Right renal pelvis (tissue), 4 donors: ENCODE measurements around the gene PHACTR1. TPM values are rescaled to one million over a fixed set of nuclear protein-coding genes. Genes with fewer than 3 reads are reported as not detected.

Source experiments
- DNase-seq, 4 donors: peaks; one replicate each; pipeline ENCODE4 v3.0.0-alpha.2; 2013; ENCODE audit warnings: low read depth in 4 of 4, low spot score in 3 of 4, missing footprints in 1 of 4
- polyA plus RNA-seq, 4 donors: library from polyadenylated mRNA; unstranded; fragments of 120-200 nt; gene quantifications; one replicate each; pipeline ENCODE4 v1.2.1, GENCODE V29; 2013; ENCODE audit not compliant: insufficient read length in 4 of 4

The PHACTR1 gene
- polyA plus RNA-seq, 4 donors: 9.9 to 16.4 (median 13.6) TPM

DNA sequence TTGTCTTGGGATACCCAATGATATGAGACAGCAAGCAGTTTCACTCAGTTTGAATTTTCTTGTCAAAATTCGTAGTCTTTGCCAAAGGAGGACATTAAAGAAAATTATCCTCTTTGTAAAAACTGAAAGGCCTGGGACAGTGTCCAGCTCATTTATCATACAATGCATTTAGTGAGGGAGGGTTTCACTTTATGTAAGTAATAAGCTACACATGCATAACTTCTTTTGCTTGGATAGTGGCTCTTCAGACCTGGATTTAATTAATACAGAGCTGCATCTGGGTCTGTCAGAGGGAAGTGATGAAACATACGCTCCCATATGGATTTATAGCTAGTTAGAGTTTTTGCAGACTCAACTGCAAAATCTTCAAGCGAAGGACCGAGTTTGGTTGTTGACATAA is 175.6 kb downstream of the PHACTR1 start:
- peak in 2 of 4 donors; percentile 14 to 28 for DNase-seq

DNA sequence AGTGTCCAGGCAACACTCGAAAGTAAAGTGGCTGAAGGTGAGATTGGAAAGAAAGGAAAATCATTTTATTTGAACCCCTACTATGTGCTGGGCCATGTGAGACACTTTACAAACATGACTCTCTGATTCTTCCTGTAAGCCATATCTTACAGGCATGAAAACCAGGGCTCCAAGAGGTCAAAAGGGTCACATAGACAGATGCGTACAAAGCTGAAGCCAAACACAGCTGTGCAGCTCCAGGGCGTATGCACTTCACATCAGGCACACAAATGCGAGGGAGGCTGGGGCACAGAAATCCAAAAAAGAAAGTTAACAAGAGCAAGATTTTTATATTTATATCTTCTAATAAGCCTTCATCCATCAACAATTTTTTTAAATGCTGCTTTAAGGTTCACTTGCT is 176.5 kb downstream of the PHACTR1 start:
- DNase-seq: no peak

DNA sequence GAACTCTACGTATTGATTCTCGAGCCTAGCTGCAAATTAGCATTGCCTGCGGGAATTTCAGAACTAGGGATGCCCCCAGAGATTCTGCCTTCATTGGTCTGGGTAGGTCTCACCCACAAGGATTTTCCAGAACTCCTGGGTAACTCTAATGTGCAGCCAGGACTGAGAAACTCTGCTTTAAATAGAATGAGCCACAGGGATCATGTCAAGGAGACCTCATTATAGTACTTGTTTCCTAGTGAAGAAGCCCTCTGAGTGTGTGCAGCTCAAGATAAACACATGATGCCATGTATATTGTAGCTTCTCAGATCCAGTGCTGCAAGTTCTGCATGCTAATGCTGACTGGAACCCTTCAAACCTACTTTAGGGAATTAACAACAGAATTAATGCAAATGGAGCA is 179.2 kb downstream of the PHACTR1 start:
- no peak for DNase-seq

DNA sequence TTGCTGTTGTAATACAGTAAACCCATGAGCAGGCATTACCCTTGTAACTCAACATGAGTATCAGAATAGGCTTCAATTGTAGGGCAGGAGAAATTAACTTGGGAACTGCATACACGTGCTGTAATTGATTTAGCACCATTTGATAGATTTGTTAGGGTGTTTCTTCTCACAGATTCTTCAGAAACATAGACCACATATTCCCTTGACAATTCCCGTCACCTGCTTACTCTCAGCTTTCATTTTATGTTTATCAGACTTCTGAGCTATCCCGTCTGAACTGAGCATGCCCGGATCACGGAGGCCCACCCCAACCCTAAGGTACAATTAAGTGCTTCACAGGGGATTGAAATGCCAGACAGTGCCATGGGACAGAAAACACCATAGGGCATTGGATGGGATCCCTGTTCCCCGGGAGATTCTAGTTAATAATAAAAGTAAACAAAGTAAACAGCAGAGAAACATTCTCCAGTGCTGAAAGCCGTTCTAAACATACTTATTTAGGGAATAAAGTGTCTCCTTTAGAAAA is 179.7 kb downstream of the PHACTR1 start:
- DNase-seq: no peak

DNA sequence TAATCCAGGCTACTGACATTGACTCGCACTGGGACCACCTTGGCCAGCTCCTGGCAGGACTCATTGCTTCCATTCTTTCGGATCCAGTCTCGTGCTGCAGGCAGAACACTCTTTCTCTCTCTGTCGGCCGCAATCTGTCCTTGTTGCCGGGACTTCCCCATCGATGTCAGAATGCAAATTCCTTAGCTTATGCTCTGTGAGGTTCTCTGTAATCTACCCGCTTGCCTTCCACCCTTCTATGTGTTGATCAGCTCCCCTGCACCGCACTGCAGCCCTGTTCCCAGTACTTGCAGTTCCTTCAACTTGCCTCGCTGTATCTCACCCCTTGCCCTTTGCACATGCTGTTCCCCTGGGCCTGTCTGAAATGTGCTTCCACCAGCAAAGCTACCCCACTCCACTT is 182.0 kb downstream of the PHACTR1 start:
- no peak for DNase-seq

DNA sequence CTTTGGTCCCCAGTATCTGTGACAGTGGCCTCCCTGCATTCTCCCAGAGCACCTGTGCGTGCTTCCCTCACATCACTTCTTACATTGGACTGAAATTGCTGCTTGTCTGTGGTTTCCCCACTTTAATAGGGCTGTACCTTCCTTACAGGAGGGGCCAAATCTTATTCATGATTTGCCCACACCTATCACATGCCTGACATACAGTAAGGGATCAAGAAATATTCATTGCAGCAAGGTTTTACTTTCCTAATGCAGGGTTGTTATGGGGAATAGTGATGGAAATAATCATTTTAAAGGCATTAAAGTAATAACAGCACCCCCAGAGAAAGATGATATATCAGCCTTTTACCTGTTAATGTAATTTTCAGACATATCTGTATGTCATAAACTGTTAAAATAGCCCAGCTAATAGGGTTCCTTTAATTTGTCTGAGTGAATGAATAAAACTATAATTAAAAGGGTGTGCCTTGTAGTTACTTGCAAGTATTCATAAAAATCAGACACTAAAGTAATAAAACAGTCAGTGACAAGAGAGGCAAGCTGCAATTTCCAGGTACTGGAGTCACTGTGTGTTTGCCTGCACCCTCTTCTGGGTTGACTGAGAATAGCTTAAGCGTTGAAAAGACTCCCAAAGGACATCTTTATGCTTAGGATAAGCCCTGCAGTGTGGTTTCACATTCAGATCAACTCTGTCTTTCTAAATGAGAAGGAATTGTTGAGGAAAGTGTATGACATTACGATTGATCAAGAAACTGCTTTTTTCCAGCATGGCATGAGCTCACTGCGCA is 182.7 kb downstream of the PHACTR1 start:
- DNase-seq: no peak

DNA sequence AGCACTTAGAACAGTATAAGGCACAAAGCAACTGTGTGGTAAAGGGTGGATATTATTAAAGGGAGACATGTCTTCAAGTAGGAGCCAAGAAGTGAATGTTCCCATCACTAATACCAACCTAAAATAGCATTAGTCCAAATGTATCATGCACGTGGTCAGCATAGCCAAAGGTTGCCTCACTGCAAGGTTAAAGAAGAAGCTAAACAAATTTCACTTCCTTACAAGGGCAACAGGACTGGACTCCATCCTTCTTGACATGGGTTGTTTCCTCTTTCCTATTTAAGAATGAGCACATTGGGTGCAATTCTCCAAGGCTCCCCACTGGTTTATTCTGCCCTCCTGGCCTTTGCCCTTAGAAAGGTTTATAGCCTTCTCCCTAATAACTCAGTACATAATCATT is 186.7 kb downstream of the PHACTR1 start:
- no peak for DNase-seq

DNA sequence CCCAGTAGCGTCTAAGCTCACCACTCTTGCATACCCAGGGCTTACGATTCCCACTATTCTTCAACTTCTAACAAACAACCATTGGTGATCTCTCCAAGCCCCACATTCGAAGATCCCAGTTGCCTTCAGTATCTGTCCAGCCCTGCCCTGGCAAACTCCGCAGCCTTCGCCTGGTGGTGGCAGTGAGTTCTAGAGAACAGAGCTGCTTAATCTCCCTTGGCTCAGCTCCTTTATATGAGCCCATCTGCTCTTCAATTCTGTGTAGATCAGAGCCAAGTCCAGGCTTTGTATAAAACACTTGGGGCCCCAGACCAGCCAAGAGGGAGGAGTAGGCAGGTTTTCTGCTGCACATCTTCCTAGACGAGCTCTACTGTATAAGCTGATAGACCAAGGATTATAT is 193.3 kb downstream of the PHACTR1 start:
- DNase-seq: no peak

DNA sequence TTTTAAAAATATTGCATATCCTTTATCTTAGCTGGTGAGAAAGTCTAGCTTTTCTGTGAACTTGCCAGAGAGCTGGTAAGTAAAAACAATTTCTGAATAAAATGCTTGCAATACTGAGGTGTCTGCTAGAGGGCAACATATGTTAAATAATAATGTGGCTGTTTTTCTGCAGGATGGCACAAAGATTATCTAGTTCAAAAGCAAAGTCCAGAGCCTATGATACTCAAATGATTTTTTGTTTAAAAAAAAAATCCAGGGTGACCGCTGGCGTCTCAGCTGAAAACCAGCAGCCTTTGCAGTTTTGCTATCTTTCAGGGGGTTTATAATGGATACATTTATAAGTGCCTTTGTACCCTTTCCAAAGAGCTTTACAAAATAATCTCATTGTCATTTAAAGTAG is 194.9 kb downstream of the PHACTR1 start:
- peak in 1 of 4 donors; percentile 16 for DNase-seq

DNA sequence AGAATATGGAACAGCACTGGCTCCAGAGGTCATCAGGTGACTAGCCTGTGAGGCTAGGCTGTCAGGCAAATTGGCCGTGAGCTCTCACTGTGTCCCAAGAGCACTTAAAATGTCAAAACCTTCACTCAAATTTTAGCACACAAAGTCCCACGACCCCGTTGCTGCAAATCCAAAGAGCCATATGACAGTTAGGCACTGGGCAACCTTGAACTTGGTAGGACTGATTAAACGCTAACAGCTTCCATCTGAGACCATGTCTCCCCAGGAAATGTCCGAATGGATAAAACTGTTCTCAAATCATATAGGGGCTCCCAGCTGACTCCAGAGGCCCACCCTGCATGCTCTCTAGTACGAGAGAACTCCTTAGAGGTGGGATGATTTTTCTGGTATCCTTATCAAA is 196.6 kb downstream of the PHACTR1 start:
- DNase-seq: no peak

DNA sequence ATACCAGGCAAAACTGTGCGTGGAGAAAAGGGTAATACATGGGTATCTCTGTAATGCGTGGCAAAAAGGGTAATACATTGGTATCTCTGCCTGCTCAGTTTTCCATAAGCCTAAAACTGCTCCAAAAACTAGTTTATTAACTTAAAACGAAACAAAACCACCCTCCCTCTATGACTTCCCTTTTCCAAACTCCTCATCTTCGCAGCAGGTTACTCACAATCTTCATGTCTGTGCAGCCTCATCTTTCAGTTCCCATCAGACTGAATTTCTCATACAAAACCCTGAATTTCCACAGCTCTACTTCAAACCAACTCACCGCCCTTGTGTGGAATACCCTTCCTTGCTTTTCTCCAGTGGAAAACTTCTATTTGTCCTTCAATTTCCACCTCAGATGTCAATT is 199.4 kb downstream of the PHACTR1 start:
- DNase-seq: no peak

DNA sequence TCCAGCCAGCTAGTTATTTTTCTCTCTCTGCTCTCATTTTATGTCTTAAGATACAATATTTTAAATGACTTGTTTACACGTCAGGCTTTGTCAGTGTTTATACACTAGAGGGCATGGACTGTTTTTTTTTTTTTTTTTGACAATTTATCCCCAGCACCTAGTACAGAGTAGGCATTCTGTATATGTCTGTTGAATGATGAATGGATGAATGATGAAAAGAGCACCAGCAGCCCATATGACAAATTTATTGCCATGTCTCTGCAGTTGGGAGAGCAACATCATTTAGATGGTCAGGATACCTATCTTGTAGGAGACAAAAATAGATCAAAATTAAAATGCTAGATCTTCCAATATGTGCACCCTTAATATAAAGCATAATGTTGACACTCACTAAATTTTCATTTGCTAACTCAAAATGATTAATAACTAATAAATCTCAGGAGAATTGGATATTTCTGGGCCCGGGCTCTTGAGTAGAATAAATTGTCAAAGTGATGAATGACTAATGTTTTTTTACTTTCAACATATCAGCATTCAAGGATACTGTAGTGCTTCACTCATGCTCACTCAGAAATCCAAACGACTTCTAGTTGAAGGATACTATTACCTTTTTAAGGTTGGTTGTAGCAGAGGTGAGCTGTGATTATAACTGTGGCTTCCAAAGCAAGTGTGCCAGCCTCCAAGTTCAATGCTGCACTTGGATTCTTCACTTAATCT is 200.0 kb downstream of the PHACTR1 start:
- no peak for DNase-seq

DNA sequence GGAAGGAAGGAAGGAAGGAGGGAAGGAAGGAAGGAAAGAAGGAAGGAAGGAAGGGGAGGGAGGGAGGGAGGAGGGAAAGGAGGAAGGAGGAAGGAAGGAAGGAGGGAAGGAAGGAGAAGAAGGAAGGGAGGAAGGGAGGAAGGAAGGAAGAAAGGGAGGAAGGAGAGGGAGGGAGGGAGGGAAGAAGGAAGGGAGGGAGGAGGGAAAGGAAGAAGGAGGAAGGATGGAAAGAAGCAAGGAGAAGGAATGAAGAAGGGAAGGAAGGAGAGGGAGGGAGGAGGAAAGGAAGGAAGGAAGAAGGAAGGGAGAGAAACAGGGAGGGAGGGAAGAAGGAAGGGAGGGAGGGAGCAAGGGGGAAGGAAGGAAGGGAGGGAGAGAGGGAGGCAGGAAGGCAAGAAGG is 204.9 kb downstream of the PHACTR1 start:
- DNase-seq: no peak

DNA sequence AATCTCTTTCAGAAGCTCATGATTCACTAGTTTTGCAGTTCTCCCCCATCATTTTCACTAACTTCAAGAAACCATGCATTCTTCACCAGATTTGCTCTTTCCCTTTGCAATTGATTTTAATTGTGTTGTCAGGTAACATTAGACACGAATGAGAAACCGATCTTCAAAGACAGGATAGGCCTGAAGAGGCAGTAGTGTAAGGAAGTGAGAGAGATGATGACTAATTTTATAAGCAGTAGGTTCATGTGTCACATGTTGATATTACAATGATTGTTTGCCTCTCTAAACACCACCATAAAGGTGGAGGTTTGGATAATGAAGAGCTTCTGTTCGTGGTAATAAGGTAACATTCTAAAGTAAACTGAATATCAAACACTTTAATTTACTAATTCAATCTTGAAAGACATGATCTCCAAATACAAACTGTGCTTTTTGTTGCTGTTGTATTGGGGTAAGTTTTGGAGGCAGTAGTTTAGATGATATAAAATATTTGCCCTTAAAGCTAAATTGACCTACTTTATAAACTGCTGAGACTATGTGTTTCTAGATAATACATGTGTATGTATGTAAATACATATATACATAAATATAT is 207.2 kb downstream of the PHACTR1 start:
- no peak for DNase-seq

DNA sequence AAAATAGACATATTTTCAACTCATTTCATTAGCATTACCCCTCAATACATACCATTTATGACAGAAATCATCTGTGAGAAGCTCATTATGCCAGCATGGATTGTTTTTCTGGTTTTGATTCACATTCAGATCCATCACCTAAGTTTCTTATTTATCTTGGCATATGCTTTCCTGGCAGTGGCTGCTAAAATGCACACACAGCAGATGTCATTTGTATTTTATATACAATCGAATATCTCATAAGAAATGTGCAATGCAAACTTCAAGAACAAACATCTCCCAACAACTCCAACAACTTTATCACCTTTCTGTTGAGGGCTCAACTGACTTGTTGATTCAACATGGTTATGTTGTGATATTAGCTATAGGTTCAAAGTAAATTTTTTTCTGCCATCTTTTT is 208.3 kb downstream of the PHACTR1 start:
- no peak for DNase-seq

DNA sequence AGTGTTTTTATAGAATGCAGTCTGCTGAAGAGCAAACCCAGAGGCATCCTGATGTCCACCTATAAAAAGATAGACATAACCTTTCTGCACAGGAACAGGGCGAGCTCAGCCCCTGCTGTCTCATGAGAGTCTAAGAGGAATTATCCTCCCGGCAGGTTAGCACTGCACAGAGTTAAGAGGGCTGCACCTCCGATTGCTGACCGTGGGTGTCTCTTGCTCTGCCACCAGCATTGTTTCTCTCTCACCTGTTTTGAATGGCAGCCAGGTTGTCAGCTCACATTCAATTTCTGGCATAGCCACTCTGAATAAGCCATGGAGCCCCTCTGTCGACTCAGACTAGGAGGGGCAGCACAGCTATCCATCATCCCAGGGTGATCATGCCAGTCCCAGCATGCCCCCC is 211.2 kb downstream of the PHACTR1 start:
- DNase-seq: no peak

DNA sequence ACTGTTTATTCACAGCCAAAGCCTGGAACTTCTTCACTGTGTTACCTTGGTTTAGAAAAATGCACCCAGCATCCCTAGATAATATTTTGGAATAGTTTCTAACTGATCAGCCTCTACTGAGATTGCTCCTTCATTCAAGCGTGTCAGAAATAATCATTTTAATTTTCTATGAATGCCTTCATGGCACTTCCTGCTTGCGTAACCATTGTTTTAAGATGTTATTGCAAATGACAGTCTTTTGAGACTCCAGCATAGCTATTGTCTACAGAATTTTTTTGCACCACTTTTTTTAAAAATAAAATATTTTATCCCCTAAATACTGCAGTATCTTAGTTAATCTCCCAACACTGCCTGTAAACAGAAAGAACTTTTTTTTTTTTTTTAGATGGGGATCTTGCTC is 213.1 kb downstream of the PHACTR1 start:
- DNase-seq: no peak

DNA sequence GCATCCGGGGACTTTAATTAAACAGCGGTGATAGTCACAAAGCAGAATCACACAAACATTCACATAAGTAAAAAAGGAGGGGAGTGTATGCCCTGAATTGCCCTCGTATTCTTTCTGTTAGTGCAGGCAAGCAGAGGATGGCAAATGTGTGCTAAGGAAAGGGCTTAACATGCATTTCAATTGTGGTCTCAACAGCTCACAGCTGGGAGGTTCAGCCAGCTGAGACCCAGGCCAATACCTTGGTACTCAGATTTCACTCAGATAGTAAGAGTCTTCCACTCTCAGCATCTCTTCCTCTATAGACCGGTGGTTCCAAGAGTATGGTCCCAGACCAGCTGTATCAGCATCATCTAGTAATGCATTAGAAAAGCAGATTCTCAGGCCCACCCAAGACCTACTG is 215.1 kb downstream of the PHACTR1 start:
- no peak for DNase-seq

DNA sequence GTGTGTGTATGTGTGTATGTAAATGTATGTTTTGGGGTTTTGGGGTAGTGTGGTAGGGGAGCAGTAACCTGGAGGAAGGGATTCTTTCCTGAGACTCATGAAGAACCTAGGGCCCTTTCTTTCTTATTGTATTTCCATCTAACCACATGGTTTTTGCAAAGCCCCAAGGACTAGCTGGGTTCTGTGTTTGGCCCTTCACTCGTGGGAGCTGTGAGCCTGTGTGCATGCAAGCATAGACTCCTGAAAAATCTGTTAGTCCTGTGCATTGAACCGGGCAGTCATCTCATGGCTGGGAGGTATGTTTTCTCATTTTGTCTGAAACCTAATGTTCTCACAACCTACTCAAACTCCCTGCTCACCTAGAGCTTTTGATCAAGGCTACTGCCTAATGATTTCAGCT is 219.1 kb downstream of the PHACTR1 start:
- no peak for DNase-seq

DNA sequence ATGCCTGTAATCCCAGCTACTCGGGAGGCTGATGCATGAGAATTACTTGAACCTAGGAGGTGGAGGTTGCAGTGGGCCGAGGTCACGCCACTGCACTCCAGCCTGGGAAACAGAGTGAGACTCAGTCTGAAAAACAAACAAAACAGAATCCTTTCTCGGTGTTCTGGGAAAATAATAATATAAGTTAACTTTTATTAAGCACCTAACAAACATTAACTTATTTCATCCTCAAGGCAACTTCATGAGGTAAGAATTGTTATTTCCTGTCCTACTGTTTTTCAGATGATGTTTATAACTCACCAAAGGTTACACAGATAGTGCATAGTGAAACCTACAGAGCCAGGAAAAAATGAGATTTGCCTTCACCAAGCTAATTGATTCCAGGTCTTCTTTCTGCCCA is 221.4 kb downstream of the PHACTR1 start:
- no peak for DNase-seq

DNA sequence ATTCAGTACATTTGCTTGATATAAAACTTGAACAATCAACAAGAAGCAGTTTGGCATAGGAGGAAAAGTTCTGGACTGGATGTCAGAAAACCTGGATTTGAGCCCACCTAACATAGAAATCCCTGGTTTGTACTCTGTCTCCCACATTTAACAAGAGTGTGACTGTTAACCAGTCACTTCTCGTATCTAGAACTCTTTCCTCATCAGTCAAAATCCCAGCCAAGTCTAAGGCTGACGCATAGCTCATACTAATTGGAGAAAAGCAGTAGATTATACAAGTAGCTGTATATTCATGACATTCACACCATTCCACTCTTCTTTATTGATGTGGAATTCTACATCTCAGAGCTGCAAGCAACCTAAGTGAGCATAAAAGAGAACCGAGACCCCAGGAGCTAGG is 222.7 kb downstream of the PHACTR1 start:
- no peak for DNase-seq

DNA sequence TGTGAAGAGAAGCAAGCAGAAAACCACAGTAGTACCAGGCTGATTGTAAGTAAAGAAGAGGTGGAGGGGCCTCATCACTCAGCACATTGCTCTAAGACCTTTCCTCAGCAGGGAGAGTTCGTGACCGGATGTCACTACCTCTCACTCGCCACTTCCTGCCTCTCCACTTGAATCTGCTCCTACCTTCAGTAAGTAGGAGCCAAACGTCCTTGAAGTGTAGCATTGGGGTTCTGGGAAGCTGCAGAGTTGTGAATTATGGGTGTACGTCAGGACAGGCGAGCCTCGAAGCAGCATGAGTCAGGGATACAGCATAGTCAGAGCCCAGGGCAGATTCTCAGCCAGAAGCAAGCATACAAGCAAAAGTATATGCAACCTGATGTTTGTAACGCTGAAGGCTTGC is 224.9 kb downstream of the PHACTR1 start:
- DNase-seq: no peak
